C4-2B (cell line): ENCODE measurements around the gene POU6F2.

Experiments used
- CTCF ChIP-seq: fragments of 450-650 bp; conservative IDR thresholded peaks from 2 replicates; pipeline ENCODE4 v1.5.1; 2017; ENCODE audit warnings: mild to moderate bottlenecking
- ZFX ChIP-seq: fragments of 450-650 bp; IDR thresholded peaks from 2 replicates; pipeline ENCODE4 v1.6.1; 2017

GRCh38 chr7:39428221-39428620, 450.5 kb downstream of the POU6F2 start:
- TF ChIP-seq CTCF (no peak), ZFX (no peak)
